HEK293 (cell line): ENCODE data around the gene SLC19A1.

Source experiments
- CTCF ChIA-PET: fragments of 350-600 bp; formaldehyde crosslinking; extraction: SDS; loops from one replicate; lab custom pipeline; 2021; ENCODE audit warnings: antibody characterized with exemption; lab: Yijun Ruan, JAX
- POLR2A ChIA-PET: fragments of 300-600 bp; formaldehyde crosslinking; extraction: SDS; loops from one replicate; lab custom pipeline; 2020; ENCODE audit warnings: antibody characterized with exemption, inconsistent platforms; lab: Yijun Ruan, JAX
- H3K27ac ChIP-seq: fragments of 200-500 bp; sonication (Bioruptor generic); 2 replicates; pipeline ENCODE4 v1.5.1; 2014; ENCODE audit warnings: low read depth, low read length, control low read depth, inconsistent platforms; ENCODE audit errors: extremely low read depth
- H3K36me3 ChIP-seq, 2 experiments: fragments of 200-500 bp in 1 of 2; sonication (Bioruptor generic) in 1 of 2; 1 replicate in 1 of 2; 2 replicates in 1 of 2; pipeline ENCODE4 v1.5.1; 2014 to 2017; ENCODE audit warnings: inconsistent platforms in 2 of 2, low read length in 2 of 2; ENCODE audit not compliant: control insufficient read depth in 2 of 2, insufficient read depth in 1 of 2
- H3K4me1 ChIP-seq: fragments of 200-500 bp; sonication (Bioruptor generic); 2 replicates; pipeline ENCODE4 v1.5.1; 2014; ENCODE audit warnings: mild to moderate bottlenecking, low read length, inconsistent platforms; ENCODE audit not compliant: control insufficient read depth, insufficient read depth
- H3K4me3 ChIP-seq: 2 replicates; pipeline ENCODE4 v1.5.1; 2011; ENCODE audit warnings: low read depth, mild to moderate bottlenecking, control low read depth, low read length, moderate library complexity
- H3K9me3 ChIP-seq: fragments of 200-500 bp; sonication (Bioruptor generic); 2 replicates; pipeline ENCODE4 v1.5.1; 2014; ENCODE audit warnings: low read depth, low read length, inconsistent platforms; ENCODE audit not compliant: control insufficient read depth, insufficient read depth
- CTCF ChIP-seq: fragments of 450-650 bp; formaldehyde crosslinking; IDR thresholded peaks from 2 replicates; pipeline ENCODE4 v1.5.1; 2016; ENCODE audit warnings: missing biosample characterization, missing genetic modification characterization
- GLI4 ChIP-seq: fragments of 450-650 bp; formaldehyde crosslinking; IDR thresholded peaks from 2 replicates; pipeline ENCODE4 v1.5.1; 2016; ENCODE audit warnings: missing biosample characterization, missing genetic modification characterization
- KLF10 ChIP-seq: fragments of 450-650 bp; IDR thresholded peaks from 2 replicates; pipeline ENCODE4 v1.5.1; 2018; ENCODE audit warnings: missing biosample characterization, mild to moderate bottlenecking, missing genetic modification characterization
- KLF8 ChIP-seq: fragments of 450-650 bp; formaldehyde crosslinking; IDR thresholded peaks from 2 replicates; pipeline ENCODE4 v1.5.1; 2016; ENCODE audit warnings: missing biosample characterization, missing genetic modification characterization
- PRDM4 ChIP-seq: fragments of 450-650 bp; formaldehyde crosslinking; IDR thresholded peaks from 2 replicates; pipeline ENCODE4 v1.5.1; 2017; ENCODE audit warnings: missing biosample characterization, missing genetic modification characterization
- WT1 ChIP-seq: fragments of 450-650 bp; formaldehyde crosslinking; IDR thresholded peaks from 2 replicates; pipeline ENCODE4 v1.5.1; 2016; ENCODE audit warnings: missing biosample characterization, missing genetic modification characterization
- ZNF16 ChIP-seq: fragments of 450-650 bp; formaldehyde crosslinking; IDR thresholded peaks from 2 replicates; pipeline ENCODE4 v1.5.1; 2016; ENCODE audit warnings: low read depth, missing biosample characterization, missing genetic modification characterization
- ZNF211 ChIP-seq: fragments of 450-650 bp; formaldehyde crosslinking; IDR thresholded peaks from 2 replicates; pipeline ENCODE4 v1.5.1; 2016; ENCODE audit warnings: low read depth, missing biosample characterization, missing genetic modification characterization
- ZNF248 ChIP-seq: fragments of 450-650 bp; formaldehyde crosslinking; IDR thresholded peaks from 2 replicates; pipeline ENCODE4 v1.5.1; 2017; ENCODE audit warnings: missing biosample characterization, missing genetic modification characterization
- ZNF398 ChIP-seq: fragments of 450-650 bp; formaldehyde crosslinking; IDR thresholded peaks from 2 replicates; pipeline ENCODE4 v1.5.1; 2017; ENCODE audit warnings: missing biosample characterization, missing genetic modification characterization
- ZNF473 ChIP-seq: fragments of 450-650 bp; formaldehyde crosslinking; IDR thresholded peaks from 2 replicates; pipeline ENCODE4 v1.5.1; 2017; ENCODE audit warnings: missing biosample characterization, missing genetic modification characterization
- ZNF513 ChIP-seq: fragments of 450-650 bp; IDR thresholded peaks from 2 replicates; pipeline ENCODE4 v1.5.1; 2018; ENCODE audit warnings: missing biosample characterization, missing genetic modification characterization
- ZNF624 ChIP-seq: fragments of 450-650 bp; formaldehyde crosslinking; IDR thresholded peaks from 2 replicates; pipeline ENCODE4 v1.5.1; 2017; ENCODE audit warnings: missing biosample characterization, missing genetic modification characterization
- ZNF701 ChIP-seq: fragments of 450-650 bp; formaldehyde crosslinking; IDR thresholded peaks from 2 replicates; pipeline ENCODE4 v1.5.1; 2016; ENCODE audit warnings: missing biosample characterization, missing genetic modification characterization

The SLC19A1 gene

GRCh38 chr21:45460011-45460565, 82.2 kb downstream of the SLC19A1 start:
- H3K9me3 ChIP-seq = no peaks in the 10 kb centered on the region; the same call in 1 of the 2 replicates
- no peak overlapping the region for H3K4me3 ChIP-seq
- ChIA-PET POLR2A (no interaction called here), CTCF (interaction anchor here (0.7 kb wide), 1 partner anchor 169 kb away, joined by 8 read pairs; no protein-coding TSS in a partner anchor)
- TF ChIP-seq ZNF398 (tag by site-specific recombination) (no peak), WT1 (tag by site-specific recombination) (no peak), KLF10 (no peak), KLF8 (tag by site-specific recombination) (no peak), PRDM4 (no peak), ZNF16 (tag by site-specific recombination) (no peak), ZNF701 (tag by site-specific recombination) (no peak), ZNF624 (tag by site-specific recombination) (no peak)
- no peaks in the 10 kb centered on the region for H3K4me1 ChIP-seq
- no peak overlapping the region for H3K27ac ChIP-seq
- H3K36me3 ChIP-seq = peaks cover 0 to 10% of the 10 kb centered on the region in 2 experiments; a peak in 2 of 3 replicates

GRCh38 chr21:45459171-45460010, 82.8 kb downstream of the SLC19A1 start:
- TF ChIP-seq PRDM4 (no peak), ZNF473 (no peak), CTCF (no peak), ZNF624 (tag by site-specific recombination) (no peak), GLI4 (no peak), ZNF248 (tag by site-specific recombination) (no peak), ZNF513 (tag by site-specific recombination) (no peak), ZNF211 (tag by site-specific recombination) (no peak)
- Histone ChIP-seq H3K9me3 (no peaks in the 10 kb centered on the region; the same call in 1 of the 2 replicates), H3K27ac (no peak overlapping the region), H3K4me3 (no peak overlapping the region), H3K4me1 (no peaks in the 10 kb centered on the region), H3K36me3 (peaks cover 0 to 10% of the 10 kb centered on the region in 2 experiments; a peak in 2 of 3 replicates)
- ChIA-PET POLR2A (no interaction called here), CTCF (no interaction called here)
